Heart left ventricle (tissue), 13 donors: ENCODE measurements around the gene FUT3.

Experiments
- POLR2A ChIP-seq, 2 donors: fragments of 450-650 bp; IDR thresholded peaks; one replicate each; pipeline ENCODE4 v1.6.1; 2017; ENCODE audit warnings: antibody characterized with exemption in 2 of 2, mild to moderate bottlenecking in 2 of 2, moderate library complexity in 2 of 2
- TF ChIP-seq, protein P1 (sequence below), 12 donors: fragments of 200-600 bp; sonication (generic) in 4 of 12; IDR thresholded peaks; one replicate each; pipeline versions ENCODE4 v1.5.0 to v1.8.0; 2018 to 2022; ENCODE audit warnings: antibody characterized with exemption in 12 of 12, mild to moderate bottlenecking in 5 of 12
- donor health status: ischemic (EF 13 %, LVEDD 7.1; RV severe dilation, severe dysfunction).
- donor health status: DM: no; HTN: yes; CAD: no.
- donor health status: DM: no; HTN: no; CAD: no.
- donor health status: ischemic (EF 25% LVEDD 6.9; RV normal size, moderate dysfunction).
- donor health status: ischemic (EF 25% LVEDD 5.7; RV mildly dilated, moderate dysfunction).
- donor health status: ischemic (EF 35%, LVEDD 5.7; RV mildly dilated, moderate dysfunction).
- donor health status: nonischemic (EF 11% LVEDD 7.7; RV severe dilation, severe dysfunction).
- donor health status: DM: yes; HTN: yes; CAD: no.
- donor health status: PGD.
- donor health status: ischemic (EF 29% LVEDD 5.4; RV normal size, mild dysfunction).
- donor health status: nonischemic (EF 23%, LVEDD 6.1; RV moderate dilation, normal function).

GRCh38 chr19:5814852-5815246, 36.4 kb downstream of the FUT3 start:
- TF ChIP-seq POLR2A (IDR thresholded peaks at IDR 0.05): no peak
- TF ChIP-seq, protein P1, sequence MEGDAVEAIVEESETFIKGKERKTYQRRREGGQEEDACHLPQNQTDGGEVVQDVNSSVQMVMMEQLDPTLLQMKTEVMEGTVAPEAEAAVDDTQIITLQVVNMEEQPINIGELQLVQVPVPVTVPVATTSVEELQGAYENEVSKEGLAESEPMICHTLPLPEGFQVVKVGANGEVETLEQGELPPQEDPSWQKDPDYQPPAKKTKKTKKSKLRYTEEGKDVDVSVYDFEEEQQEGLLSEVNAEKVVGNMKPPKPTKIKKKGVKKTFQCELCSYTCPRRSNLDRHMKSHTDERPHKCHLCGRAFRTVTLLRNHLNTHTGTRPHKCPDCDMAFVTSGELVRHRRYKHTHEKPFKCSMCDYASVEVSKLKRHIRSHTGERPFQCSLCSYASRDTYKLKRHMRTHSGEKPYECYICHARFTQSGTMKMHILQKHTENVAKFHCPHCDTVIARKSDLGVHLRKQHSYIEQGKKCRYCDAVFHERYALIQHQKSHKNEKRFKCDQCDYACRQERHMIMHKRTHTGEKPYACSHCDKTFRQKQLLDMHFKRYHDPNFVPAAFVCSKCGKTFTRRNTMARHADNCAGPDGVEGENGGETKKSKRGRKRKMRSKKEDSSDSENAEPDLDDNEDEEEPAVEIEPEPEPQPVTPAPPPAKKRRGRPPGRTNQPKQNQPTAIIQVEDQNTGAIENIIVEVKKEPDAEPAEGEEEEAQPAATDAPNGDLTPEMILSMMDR (IDR thresholded peaks at IDR 0.05): no peak
